Loucy (cell line): Measurements from ENCODE around the gene ZNF775.

Experiments
- CTCF ChIP-seq: fragments of 200-600 bp; sonication (generic); conservative IDR thresholded peaks from 2 replicates; pipeline ENCODE4 v1.5.1; 2014; ENCODE audit warnings: mild to moderate bottlenecking, antibody characterized with exemption, low read length
- EZH2phosphoT487 ChIP-seq: fragments of 200-600 bp; IDR thresholded peaks from 2 replicates; pipeline ENCODE4 v1.6.1; 2018; ENCODE audit warnings: antibody characterized with exemption, mild to moderate bottlenecking, moderate library complexity, borderline replicate concordance

- TF ChIP-seq CTCF, result no peak
- no peak for TF ChIP-seq EZH2phosphoT487
Measured at GRCh38 chr7:150428671-150429451, 49.7 kb downstream of the ZNF775 start.
